Cortex of kidney (tissue), 1 donor: ENCODE data around the gene MAST3.
"Not testable (repeated sequence)": the region's sequence is repeated elsewhere in the genome, so short reads cannot be mapped to it uniquely, and the experiment has no call there.

Source experiments
- DNase-seq: peaks from one replicate; lab custom pipeline; 2025; lab: John Stamatoyannopoulos, UW

The MAST3 gene

GRCh38 chr19:18137657-18138339 lies 40.2 kb downstream of the MAST3 start:
- DNase-seq: no peak

GRCh38 chr19:18140473-18140872 lies 42.9 kb downstream of the MAST3 start:
- DNase-seq: no peak

- no peak for DNase-seq
These were observed 43.5 kb downstream of the MAST3 start for GRCh38 chr19:18141031-18141430.

GRCh38 chr19:18143902-18144301 lies 46.3 kb downstream of the MAST3 start:
- no peak for DNase-seq

GRCh38 chr19:18144361-18144760 lies 46.8 kb downstream of the MAST3 start:
- no peak for DNase-seq

GRCh38 chr19:18144906-18145305 lies 47.3 kb downstream of the MAST3 start:
- DNase-seq: no peak

GRCh38 chr19:18145391-18145999 lies 47.9 kb downstream of the MAST3 start:
- DNase-seq: no peak

- DNase-seq: no peak
These were observed 49.8 kb downstream of the MAST3 start for GRCh38 chr19:18147396-18147795.

GRCh38 chr19:18149596-18149975 lies 52.0 kb downstream of the MAST3 start:
- no peak for DNase-seq

- DNase-seq: no peak
These were observed 53.4 kb downstream of the MAST3 start for GRCh38 chr19:18150776-18151624.

GRCh38 chr19:18152442-18152816 lies 54.9 kb downstream of the MAST3 start:
- no peak for DNase-seq

- peak; percentile 77 for DNase-seq
These were observed 55.4 kb downstream of the MAST3 start, which contains the start of gene PIK3R2 for GRCh38 chr19:18152817-18153555. PIK3R2 (plus strand) TSS chr19:18153163; CDS start chr19:18155880, 2,717 bp downstream.

GRCh38 chr19:18153556-18154134 lies 56.1 kb downstream of the MAST3 start:
- DNase-seq: no peak

- DNase-seq: no peak
These were observed 57.8 kb downstream of the MAST3 start for GRCh38 chr19:18155095-18156087.

- no peak for DNase-seq
These were observed 58.7 kb downstream of the MAST3 start for GRCh38 chr19:18156268-18156667.

GRCh38 chr19:18156841-18157464 lies 59.4 kb downstream of the MAST3 start:
- DNase-seq: no peak

- no peak for DNase-seq
These were observed 60.0 kb downstream of the MAST3 start for GRCh38 chr19:18157465-18158063.

GRCh38 chr19:18158467-18158866 lies 60.9 kb downstream of the MAST3 start:
- no peak for DNase-seq

- not testable (repeated sequence) for DNase-seq
These were observed 61.6 kb downstream of the MAST3 start for GRCh38 chr19:18159059-18159616.
